ENCODE results near the gene PUSL1.

PUSL1 gene

DNA sequence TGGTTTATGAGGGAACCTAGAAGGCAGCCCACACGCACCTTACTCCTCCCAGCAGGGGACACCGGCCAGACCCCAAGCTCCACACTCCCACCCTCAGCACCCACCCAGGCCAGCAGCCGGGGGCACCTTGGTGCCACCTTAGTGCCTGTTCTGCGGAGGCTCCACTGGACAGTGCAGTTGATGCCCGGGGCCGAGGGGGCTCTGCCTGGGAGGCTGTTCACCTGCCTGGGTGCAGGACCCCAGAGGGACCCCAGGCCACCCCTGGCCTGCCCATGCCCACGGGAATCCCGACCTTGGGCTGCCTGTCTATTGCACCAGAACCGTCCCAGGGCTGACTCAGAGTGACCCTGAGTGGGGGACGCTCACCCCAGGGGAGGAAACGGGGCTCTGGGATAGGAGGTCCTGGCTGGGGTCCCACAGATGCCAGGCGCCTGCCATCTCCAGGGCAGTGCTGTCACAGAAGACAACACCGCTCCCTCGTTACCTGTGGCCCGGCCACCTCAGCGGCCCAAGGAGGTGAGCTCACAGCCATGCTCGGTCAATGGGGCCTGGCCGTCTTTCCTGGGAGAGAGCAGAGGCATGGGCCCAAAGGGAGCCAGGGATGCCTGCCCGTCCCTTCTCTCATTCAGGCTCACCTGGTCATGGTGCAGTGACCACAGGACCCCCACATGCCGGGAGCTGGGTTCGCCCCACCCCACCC lies 27.5 kb upstream of the PUSL1 start:
- DNase-seq = no peak

DNA sequence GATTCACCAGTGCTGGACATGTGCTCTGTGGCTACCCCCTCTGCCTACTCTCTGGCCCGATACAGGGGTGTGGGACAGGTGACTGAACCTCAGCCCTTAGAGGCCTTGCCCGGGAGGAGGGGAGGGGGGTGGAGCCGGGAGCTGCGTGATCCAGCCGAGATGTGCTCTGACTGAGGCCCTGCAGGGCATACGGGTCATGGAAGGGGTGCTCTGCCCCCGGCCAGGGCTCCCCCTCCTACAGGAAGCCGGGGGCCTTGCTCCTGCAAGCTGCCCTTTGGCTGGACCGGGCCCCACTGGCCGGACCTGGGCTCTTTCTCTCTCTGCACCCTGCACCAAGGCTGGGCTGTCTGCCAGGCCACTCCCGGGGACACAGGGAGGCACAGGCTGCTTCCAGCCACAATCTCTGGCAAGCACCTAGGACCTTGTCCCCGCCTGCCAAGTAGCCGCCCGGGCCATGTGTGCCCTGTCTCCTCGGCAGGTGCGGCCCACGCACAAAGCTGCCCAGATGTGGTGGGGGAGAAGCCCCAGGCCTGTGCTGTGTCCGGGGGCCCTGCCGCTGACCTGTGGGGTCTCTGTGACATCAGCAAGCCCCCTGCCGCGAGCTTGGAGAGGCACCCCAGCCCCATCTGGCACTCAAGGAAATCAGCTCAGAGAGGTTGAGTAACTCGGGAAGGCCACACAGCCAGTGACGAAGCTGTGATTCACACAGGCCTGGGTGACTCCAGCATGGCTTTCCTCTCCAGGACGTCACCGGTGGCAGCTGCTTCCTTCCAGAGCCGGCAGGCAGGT lies 26.7 kb upstream of the PUSL1 start:
- no peak for DNase-seq

GRCh38 chr1:1282998-1283397 lies 25.4 kb upstream of the PUSL1 start:
- no peak for DNase-seq

- DNase-seq = no peak
Measured at GRCh38 chr1:1283821-1284220, 24.6 kb upstream of the PUSL1 start.

DNA sequence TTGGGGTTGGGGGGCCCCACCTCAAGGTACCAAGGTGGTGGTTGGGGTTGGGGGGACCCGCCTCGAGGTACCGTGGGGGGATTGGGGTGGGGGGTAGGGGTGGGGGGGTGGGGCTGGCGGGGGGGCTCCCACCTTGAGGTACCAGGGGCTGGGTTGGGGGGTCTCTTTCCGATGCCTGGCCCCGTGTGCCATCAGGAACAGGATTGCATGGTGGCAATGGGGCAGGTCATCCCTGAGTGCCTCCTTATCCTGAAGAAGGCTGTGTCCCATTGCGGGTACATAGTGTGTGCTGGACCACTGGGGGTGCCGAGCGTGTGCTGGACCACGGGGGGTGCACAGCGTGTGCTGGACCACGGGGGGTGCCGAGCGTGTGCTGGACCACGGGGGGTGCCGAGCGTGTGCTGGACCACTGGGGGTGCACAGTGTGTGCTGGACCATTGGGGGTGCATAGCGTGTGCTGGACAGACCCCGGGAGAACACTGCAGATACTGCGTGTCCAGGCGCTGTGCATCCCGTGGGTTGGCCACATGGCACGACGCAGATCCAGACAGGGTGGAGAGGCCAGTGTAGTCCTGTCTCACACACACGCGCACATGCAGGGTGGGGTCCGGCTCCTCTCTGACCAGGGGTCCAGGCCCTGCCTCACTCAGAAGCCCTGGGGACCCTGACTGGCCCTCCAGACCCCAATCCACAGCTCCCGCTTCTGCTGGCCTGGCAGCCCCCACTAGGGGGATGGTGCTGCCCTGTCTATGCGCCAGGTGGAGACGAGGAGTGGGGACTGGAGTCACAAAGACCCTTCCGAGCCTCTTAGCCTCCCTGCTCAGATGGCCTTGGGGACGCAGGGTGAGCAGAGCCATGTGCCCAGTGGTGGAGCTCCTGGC lies 23.9 kb upstream of the PUSL1 start:
- DNase-seq = no peak

DNA sequence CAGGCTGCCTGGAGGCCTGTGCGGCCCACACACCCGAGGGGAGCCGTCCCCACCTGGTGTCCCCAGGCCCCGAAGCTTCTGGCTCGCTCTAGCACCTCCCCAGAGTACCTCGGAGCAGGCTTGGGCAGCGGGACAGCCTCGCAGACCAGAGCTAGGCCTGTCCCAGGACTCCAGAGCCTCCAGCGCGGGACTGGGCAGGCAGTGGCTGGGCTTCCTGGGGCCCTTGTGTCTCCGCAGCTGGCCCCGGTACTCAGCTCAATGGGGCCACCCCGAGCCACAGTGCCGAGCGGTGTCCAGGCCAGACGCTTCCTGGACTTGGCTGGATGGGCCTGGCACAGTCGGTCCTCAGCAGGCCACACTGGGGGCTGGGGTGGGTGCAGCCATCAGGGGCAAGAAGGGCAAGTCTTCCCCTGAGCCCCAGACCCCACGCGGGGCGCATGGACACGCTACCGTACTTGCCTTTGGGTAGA lies 23.3 kb upstream of the PUSL1 start:
- no peak for DNase-seq

DNA sequence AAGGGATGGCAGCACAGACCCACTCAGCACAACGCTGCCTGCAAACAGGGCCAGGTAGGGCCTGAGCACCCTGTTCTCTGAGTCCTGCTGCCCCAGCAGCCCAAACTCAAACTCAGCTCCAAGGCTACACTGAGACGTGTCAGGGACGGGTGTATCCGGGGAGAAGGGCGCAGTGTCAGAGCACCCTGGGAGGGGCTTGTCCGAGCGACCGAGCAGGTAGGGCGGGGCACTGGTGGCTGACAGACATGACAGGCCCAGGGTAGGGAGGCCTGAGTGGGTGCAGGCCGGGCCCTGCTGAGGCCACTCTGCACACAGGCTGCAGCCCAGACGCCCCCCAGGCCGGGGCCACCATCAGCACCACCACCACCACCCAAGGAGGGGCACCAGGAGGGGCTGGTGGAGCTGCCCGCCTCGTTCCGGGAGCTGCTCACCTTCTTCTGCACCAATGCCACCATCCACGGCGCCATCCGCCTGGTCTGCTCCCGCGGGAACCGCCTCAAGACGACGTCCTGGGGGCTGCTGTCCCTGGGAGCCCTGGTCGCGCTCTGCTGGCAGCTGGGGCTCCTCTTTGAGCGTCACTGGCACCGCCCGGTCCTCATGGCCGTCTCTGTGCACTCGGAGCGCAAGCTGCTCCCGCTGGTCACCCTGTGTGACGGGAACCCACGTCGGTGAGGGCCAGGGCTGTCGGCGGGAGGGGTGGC lies 22.6 kb upstream of the PUSL1 start:
- no peak for DNase-seq

DNA sequence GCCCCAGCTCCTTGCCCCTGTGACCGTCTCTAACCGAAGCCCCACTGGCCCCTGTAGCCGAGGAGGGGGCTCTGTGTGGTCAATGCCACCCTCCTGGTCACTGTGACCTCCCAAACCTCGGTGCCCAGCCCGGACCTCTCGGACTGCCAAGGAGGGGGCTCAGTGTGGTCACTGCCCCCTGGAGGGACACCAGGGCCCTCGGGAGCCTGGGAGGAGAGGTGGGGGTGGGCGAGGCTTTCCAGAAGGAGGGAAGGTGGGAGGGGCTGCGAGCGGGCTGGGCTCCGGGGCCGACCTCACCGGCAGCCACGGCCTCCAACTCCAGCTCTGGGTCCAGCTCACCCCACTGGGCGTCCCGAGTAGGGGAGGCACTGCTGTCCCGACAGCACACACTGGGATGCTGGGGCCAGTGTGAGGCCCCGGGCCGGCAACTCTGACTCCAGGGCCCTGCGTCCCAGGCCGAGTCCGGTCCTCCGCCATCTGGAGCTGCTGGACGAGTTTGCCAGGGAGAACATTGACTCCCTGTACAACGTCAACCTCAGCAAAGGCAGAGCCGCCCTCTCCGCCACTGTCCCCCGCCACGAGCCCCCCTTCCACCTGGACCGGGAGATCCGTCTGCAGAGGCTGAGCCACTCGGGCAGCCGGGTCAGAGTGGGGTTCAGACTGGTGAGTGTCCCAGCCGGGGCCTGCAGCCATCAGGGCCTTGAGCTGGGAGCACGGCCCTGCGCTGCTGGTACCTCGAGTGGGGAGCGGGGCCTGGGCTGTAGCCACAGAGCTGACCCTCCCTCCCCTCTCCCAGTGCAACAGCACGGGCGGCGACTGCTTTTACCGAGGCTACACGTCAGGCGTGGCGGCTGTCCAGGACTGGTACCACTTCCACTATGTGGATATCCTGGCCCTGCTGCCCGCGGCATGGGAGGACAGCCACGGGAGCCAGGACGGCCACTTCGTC lies 21.8 kb upstream of the PUSL1 start:
- no peak for DNase-seq

DNA sequence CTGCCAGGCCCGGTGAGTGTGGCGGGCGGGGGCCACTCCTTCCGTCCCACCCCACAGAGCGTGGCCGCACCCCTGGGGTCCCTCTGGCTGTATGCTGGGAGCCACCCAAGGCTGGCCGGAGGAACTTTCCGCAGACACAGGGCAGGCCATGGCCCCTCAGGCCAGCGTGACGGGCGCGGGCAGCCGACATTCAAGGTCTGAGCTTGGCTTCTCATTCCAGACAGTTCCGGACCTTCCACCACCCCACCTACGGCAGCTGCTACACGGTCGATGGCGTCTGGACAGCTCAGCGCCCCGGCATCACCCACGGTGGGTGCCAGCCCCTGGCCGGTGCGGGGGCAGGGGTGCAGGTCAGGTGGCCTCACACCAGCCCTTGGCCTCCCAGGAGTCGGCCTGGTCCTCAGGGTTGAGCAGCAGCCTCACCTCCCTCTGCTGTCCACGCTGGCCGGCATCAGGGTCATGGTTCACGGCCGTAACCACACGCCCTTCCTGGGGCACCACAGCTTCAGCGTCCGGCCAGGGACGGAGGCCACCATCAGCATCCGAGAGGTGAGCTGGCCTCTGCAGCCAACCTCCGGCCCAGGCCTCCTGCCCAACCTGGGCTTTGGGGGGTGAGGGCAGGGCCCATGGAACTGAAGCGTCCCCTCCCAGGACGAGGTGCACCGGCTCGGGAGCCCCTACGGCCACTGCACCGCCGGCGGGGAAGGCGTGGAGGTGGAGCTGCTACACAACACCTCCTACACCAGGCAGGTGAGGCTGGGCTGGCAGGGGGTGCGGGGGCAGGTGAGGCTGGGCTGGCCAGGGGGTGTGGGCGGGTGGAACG lies 20.9 kb upstream of the PUSL1 start:
- no peak for DNase-seq

DNA sequence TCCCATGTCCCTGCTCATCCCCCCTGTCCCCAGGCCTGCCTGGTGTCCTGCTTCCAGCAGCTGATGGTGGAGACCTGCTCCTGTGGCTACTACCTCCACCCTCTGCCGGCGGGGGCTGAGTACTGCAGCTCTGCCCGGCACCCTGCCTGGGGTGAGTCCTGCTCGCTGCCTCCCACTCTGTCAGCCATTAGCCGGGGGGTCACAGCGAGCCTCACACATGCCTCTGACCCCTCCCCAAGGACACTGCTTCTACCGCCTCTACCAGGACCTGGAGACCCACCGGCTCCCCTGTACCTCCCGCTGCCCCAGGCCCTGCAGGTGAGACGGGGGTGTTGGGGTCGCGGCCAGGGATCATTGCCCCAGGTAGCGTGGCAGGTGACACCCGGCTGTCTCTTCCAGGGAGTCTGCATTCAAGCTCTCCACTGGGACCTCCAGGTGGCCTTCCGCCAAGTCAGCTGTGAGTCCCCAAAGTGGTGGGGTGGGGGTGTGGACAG lies 18.1 kb upstream of the PUSL1 start:
- no peak for DNase-seq

DNA sequence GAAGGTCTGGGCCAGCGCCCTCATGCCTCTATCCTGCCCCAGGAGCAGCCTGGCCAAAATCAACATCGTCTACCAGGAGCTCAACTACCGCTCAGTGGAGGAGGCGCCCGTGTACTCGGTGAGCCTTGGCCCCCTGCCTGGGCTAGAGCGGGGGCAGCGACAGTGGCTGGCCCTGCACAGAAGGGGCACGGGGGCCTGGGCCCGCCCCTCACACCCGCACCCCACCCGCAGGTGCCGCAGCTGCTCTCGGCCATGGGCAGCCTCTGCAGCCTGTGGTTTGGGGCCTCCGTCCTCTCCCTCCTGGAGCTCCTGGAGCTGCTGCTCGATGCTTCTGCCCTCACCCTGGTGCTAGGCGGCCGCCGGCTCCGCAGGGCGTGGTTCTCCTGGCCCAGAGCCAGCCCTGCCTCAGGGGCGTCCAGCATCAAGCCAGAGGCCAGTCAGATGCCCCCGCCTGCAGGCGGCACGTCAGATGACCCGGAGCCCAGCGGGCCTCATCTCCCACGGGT lies 17.3 kb upstream of the PUSL1 start:
- no peak for DNase-seq

DNA sequence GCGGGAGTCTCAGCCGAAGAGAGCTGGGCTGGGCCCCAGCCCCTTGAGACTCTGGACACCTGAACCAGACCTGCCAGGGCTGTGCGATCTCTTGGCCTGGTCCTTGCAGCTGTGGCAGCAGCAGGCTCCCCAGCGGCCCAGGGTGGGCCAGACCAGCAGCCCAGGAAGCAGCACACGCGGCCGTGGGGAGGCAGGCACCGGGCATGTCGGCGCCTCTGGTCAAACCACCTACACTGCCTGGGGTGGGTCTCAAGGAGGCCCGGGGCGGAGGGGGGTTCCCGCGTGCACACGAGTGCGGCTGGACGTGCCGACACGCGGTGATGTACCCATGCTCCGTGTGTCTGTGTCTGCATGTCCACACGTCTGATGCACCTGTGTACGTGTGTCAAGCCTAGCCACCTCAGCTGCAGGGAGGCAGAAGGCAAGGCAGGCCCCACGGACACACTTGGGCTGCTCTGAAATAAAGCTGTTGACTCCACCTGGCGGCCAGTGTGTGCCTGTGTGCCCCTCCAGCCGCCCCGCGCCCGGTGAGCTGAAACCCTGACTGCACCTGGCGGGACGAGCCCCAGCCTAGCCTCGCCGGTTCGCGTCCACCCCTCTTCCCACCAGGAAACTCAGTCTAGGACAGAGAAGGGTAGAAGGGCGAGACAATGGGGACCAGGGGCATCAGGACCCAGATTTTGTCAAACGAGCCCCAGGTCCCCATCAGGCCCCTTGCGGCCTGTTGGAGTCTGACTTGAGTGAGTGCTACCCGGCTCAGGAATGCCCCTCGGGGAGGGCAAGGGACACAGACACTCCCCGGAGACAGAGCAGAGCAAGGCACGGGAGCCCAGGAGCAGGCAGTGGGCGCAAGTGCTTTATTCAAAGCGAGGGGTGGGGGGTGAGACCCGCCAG lies 16.6 kb upstream of the PUSL1 start:
- peak; percentile 55 for DNase-seq

- no peak for DNase-seq
Measured at GRCh38 chr1:1292442-1292779, 16.0 kb upstream of the PUSL1 start.

GRCh38 chr1:1292851-1293250 lies 15.5 kb upstream of the PUSL1 start:
- no peak for DNase-seq

- DNase-seq = no peak
Measured at GRCh38 chr1:1293263-1294249, 14.8 kb upstream of the PUSL1 start.

GRCh38 chr1:1294250-1294890 lies 14.0 kb upstream of the PUSL1 start:
- DNase-seq = no peak

DNA sequence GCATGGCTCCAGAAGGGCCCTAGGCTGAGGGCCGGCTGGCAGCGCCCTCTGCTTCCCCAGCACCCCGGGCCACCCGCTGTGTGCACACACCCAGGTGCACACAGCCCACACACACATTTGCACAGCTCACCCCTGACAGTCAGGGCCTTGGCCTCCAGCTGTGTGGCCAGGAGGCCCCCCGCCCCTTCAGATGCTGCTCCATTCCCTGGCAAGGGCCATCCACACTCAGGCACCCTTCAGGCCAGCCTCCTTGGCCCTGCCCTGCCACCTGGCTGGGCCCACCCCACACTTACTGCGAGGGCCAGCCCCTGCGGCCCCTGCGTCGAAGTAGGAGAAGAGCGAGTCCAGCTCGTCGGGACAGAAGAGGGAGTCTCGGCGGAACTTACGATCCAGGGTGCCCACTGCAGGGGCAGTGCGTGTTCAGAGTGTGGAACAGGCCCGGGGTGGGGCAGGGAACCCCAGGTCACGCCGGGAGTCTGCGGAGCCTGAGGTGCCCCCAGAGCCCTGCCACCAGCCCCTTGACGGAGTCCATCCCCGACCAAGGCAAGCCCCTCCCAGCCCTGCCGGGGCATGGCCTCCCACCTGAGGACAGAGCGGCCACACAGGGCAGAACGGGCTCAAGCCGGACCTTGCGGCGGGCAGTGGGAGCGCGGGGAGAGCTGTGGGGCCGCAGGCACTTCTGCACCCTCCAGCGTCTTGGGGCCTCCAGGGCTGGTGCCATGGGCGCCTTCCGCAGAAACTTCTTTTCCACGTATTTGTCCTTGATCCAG lies 13.1 kb upstream of the PUSL1 start:
- DNase-seq = no peak

Measured in activated CD4-positive, alpha-beta T cell treated with anti-CD3 and anti-CD28 coated beads, Interleukin-2, Interleukin-6, amounts not matched to agents 100 ng/mL and 50 ng/mL, durations not matched to agents 16 hours and 8 hours (primary cell).